ENCODE results near the gene PLCB2.

DNA sequence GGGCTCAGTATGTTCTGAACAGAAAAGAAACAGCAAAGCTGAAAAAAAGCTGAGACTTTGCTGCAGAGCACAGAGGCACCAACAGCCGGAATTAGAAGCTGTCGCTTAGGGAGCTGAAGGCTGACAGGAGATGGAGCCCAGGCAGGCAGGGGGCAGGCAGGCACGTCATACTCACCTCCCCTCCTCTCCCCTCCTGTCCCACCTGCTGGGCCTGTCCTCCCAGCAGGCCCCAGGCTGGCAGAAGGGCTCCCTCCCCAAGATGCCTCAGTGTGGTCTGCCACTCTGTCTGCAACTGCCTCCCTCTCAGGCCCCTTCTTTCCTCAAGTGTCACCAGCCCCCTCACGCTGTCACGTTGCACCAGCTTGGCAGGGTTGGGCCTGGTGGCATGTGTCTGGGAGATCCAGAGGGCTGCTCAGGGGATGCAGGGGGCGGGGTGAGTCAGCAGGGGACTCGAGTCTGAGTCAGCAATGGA is 21.6 kb downstream of the PLCB2 start:
- TF ChIP-seq, protein P1, sequence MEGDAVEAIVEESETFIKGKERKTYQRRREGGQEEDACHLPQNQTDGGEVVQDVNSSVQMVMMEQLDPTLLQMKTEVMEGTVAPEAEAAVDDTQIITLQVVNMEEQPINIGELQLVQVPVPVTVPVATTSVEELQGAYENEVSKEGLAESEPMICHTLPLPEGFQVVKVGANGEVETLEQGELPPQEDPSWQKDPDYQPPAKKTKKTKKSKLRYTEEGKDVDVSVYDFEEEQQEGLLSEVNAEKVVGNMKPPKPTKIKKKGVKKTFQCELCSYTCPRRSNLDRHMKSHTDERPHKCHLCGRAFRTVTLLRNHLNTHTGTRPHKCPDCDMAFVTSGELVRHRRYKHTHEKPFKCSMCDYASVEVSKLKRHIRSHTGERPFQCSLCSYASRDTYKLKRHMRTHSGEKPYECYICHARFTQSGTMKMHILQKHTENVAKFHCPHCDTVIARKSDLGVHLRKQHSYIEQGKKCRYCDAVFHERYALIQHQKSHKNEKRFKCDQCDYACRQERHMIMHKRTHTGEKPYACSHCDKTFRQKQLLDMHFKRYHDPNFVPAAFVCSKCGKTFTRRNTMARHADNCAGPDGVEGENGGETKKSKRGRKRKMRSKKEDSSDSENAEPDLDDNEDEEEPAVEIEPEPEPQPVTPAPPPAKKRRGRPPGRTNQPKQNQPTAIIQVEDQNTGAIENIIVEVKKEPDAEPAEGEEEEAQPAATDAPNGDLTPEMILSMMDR (IDR thresholded peaks at IDR 0.05; ENCODE audit: extremely low read depth in 1 of 2, insufficient read depth in 1 of 2, low read depth in 1 of 2, low read length in 2 of 2): no peak
- no peak for TF ChIP-seq POLR2AphosphoS5 (IDR thresholded peaks at IDR 0.05; ENCODE audit: insufficient read depth, low read depth, low read length)
- TF ChIP-seq, protein P2, sequence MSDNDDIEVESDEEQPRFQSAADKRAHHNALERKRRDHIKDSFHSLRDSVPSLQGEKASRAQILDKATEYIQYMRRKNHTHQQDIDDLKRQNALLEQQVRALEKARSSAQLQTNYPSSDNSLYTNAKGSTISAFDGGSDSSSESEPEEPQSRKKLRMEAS (IDR thresholded peaks at IDR 0.05; ENCODE audit: insufficient read depth, insufficient read length): no peak
- TF ChIP-seq POLR2A (IDR thresholded peaks at IDR 0.05; ENCODE audit: low read depth, low read length): no peak
- no peak for TF ChIP-seq FOS (IDR thresholded peaks at IDR 0.05; ENCODE audit: borderline replicate concordance, insufficient read depth, low read length)
- TF ChIP-seq MYC (IDR thresholded peaks at IDR 0.05; ENCODE audit: low read depth, low read length): no peak

Data from endothelial cell of umbilical vein (primary cell).